HL-60 (cell line): Measurements from ENCODE around the gene TCF19.

Source experiments
- DNase-seq, 2 experiments: peaks; one replicate each; pipeline ENCODE4 v3.0.0-alpha.2; 2010 to 2020; ENCODE audit warnings: low read depth in 1 of 2, low spot score in 1 of 2
- H3K27ac ChIP-seq: fragments of 250-450 bp; sonication (Bioruptor Pico); replicated peaks from 2 replicates; pipeline ENCODE4 v1.5.1; 2020; ENCODE audit warnings: mild to moderate bottlenecking, moderate library complexity
- H3K27me3 ChIP-seq: fragments of 250-450 bp; sonication (Bioruptor Pico); 2 replicates; pipeline ENCODE4 v1.5.1; 2021; ENCODE audit warnings: mild to moderate bottlenecking, moderate library complexity; ENCODE audit not compliant: insufficient read depth, poor library complexity, severe bottlenecking
- H3K4me3 ChIP-seq: replicated peaks from 2 replicates; pipeline ENCODE4 v1.5.1; 2011; ENCODE audit warnings: mild to moderate bottlenecking, control low read depth, low read length; ENCODE audit not compliant: insufficient read depth
- CTCF ChIP-seq: IDR thresholded peaks from one replicate; pipeline ENCODE4 v1.5.1; 2011; ENCODE audit warnings: low read length, control low read depth, inconsistent platforms; ENCODE audit not compliant: insufficient read depth
- GABPA ChIP-seq: IDR thresholded peaks from 2 replicates; pipeline ENCODE4 v1.6.1; 2012; ENCODE audit warnings: low read depth
- POLR2AphosphoS5 ChIP-seq: IDR thresholded peaks from 2 replicates; pipeline ENCODE4 v1.6.1; 2012; ENCODE audit warnings: low read depth
- REST ChIP-seq: IDR thresholded peaks from 2 replicates; pipeline ENCODE4 v1.6.1; 2012; ENCODE audit warnings: low read depth; ENCODE audit not compliant: insufficient replicate concordance
- SPI1 ChIP-seq: IDR thresholded peaks from 2 replicates; pipeline ENCODE4 v1.6.1; 2012; ENCODE audit warnings: low read depth, mild to moderate bottlenecking, borderline replicate concordance

TCF19 gene

GRCh38 chr6:31149827-31150447 lies 8.5 kb upstream of the TCF19 start:
- no peak overlapping the region for H3K4me3 ChIP-seq
- no peaks in the 10 kb centered on the region for H3K27me3 ChIP-seq
- no peak overlapping the region for H3K27ac ChIP-seq
- TF ChIP-seq GABPA (no peak), CTCF (no peak), REST (no peak), POLR2AphosphoS5 (no peak), SPI1 (no peak)
- DNase-seq: no peak

- Histone ChIP-seq H3K27me3 (no peaks in the 10 kb centered on the region), H3K4me3 (no peak overlapping the region), H3K27ac (no peak overlapping the region)
- TF ChIP-seq REST (no peak), GABPA (no peak), SPI1 (no peak), POLR2AphosphoS5 (no peak), CTCF (no peak)
- DNase-seq: no peak
Observed at GRCh38 chr6:31152781-31153180, 5.6 kb upstream of the TCF19 start.

GRCh38 chr6:31154436-31154835 lies 4.0 kb upstream of the TCF19 start:
- Histone ChIP-seq H3K4me3 (no peak overlapping the region), H3K27me3 (no peaks in the 10 kb centered on the region), H3K27ac (no peak overlapping the region)
- TF ChIP-seq CTCF (no peak), SPI1 (no peak), POLR2AphosphoS5 (no peak)
- no peak for DNase-seq

GRCh38 chr6:31156641-31157040 lies 1.7 kb upstream of the TCF19 start:
- Histone ChIP-seq H3K27me3 (no peaks in the 10 kb centered on the region), H3K4me3 (no peak overlapping the region), H3K27ac (no peak overlapping the region)
- TF ChIP-seq REST (no peak), CTCF (no peak), SPI1 (no peak), GABPA (no peak), POLR2AphosphoS5 (no peak)
- no peak for DNase-seq
